Measurements from ENCODE around the gene MICOS13.

DNA sequence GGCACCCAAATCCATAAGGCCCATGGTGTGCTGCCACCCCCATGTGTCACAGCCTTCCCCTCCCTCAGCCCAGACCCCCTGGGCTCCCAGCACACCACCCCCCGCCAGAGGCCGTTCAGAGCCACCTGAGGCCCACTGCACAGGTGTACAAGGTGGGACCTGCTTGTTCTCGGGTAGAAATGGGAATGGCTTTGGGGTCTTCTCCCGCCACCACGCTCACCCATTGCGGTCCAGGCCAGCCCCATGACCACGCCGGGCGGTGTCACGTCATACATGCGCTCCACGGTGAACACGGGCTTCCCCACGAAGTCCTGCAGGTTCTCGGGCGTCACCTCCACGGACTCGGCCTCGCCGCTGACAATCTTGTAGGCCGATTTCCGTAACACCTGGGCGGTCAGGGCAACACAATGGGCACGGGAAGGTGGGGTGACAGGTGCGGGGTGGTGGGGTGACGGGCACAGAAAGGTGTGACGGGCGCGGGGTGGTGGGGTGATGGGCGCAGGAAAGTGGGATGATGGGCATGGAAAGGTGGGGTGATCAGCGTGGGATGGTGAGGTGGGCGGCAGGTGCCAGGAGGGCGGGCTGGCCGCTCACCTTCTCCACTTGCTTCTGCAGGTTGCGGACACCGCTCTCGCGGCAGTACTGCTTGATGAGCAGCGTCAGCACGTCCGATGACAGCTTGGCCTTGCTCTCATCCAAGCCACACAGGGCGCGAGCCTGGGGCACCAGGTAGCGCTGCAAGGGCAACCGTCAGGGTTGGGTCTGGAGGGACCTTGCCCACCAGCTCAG lies 14.0 kb upstream of the MICOS13 start:
- no peak for TF ChIP-seq POLR2A (IDR thresholded peaks at IDR 0.05)
- TF ChIP-seq POLR2AphosphoS5 (IDR thresholded peaks at IDR 0.05): peak in 2 of 3 donors; percentile 23 to 51
- TF ChIP-seq, protein P1, sequence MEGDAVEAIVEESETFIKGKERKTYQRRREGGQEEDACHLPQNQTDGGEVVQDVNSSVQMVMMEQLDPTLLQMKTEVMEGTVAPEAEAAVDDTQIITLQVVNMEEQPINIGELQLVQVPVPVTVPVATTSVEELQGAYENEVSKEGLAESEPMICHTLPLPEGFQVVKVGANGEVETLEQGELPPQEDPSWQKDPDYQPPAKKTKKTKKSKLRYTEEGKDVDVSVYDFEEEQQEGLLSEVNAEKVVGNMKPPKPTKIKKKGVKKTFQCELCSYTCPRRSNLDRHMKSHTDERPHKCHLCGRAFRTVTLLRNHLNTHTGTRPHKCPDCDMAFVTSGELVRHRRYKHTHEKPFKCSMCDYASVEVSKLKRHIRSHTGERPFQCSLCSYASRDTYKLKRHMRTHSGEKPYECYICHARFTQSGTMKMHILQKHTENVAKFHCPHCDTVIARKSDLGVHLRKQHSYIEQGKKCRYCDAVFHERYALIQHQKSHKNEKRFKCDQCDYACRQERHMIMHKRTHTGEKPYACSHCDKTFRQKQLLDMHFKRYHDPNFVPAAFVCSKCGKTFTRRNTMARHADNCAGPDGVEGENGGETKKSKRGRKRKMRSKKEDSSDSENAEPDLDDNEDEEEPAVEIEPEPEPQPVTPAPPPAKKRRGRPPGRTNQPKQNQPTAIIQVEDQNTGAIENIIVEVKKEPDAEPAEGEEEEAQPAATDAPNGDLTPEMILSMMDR (IDR thresholded peaks at IDR 0.05 in 8 of 11, conservative IDR thresholded peaks at IDR 0.05 in 3 of 11): no peak
